Measurements from ENCODE around the gene TMEM120B.

The TMEM120B gene

DNA sequence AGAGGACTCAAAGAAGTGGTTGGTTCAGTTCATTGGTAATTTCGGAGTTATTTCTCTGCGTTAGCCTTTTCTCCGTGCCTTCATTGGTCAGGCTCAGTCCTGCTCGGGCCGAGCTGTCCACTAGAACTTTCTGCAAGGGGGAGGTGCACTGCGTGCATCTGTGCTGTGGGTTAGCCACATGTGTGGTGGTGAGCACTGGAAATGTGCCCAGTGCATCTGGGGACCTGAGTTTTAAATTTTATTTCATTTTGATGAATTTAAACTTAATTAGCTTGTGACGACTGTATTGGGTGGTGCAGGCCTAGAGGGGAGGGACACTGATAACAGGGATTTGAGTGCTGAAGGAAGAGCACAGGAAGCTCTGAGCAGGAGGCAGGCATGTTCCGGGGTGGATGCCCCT, 115.8 kb downstream of the TMEM120B start:
- TF ChIP-seq, protein P1, sequence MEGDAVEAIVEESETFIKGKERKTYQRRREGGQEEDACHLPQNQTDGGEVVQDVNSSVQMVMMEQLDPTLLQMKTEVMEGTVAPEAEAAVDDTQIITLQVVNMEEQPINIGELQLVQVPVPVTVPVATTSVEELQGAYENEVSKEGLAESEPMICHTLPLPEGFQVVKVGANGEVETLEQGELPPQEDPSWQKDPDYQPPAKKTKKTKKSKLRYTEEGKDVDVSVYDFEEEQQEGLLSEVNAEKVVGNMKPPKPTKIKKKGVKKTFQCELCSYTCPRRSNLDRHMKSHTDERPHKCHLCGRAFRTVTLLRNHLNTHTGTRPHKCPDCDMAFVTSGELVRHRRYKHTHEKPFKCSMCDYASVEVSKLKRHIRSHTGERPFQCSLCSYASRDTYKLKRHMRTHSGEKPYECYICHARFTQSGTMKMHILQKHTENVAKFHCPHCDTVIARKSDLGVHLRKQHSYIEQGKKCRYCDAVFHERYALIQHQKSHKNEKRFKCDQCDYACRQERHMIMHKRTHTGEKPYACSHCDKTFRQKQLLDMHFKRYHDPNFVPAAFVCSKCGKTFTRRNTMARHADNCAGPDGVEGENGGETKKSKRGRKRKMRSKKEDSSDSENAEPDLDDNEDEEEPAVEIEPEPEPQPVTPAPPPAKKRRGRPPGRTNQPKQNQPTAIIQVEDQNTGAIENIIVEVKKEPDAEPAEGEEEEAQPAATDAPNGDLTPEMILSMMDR (IDR thresholded peaks at IDR 0.05) = no peak
- no peak for TF ChIP-seq ZFX (IDR thresholded peaks at IDR 0.05; ENCODE audit: borderline replicate concordance)
- no peak overlapping the region for H3K27ac ChIP-seq

DNA sequence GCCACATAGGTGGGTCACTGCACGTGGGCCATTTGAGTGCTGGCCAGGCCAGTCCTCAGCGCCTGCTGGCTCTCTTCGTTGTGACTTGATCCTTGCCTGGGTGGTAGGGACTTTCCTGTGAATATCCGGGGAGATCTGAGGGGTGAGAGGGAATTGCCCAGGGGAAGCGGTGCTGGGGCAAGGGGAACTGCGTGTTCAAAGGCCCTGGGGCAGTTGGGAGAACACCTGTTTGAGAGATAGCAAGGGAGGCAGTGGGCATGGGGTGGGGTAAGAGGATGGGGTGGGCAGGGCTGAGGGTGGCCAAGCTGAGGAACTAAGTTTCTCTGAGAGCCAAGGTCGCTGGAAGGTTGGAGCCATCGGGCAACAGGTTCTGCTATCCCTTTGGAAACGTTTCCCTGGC, 116.3 kb downstream of the TMEM120B start:
- H3K27ac ChIP-seq = peak overlapping the region; percentile 31; the same call in 1 of the 2 replicates
- TF ChIP-seq ZFX (IDR thresholded peaks at IDR 0.05; ENCODE audit: borderline replicate concordance) = no peak
- TF ChIP-seq, protein P1 (IDR thresholded peaks at IDR 0.05) = no peak

DNA sequence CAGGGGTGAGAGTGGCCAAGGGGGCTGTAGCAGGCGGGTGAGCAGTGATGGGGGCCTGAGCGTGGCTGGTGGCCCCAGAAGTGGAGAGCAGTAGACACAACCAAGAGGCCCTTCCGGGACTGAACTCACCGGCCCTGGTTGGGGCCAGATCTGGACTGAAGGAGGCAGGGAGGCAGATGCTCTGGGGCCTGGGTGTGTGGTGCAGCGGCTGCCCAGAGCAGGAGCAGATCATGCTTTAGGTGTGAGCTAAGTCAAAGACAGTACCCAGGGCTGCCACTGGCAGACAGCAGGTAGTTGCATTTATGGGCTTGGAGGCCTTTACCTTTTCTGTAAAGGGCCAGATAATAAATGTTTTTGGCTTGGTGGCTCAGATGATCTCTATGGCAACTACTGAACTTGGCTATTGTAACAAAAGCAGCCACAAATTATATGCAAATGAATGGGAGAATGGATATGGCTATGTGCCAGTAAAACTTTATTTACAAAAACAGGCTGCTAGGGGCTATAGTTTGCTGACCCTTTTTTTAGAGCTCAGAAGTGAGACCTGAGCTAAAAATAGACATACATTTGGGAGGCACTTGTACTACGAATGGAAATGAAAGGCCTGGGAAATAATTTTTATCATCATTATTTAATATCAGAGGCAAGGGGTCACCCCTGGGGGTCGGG, 116.8 kb downstream of the TMEM120B start:
- peak overlapping the region; percentile 31; the same call in 1 of the 2 replicates for H3K27ac ChIP-seq
- TF ChIP-seq, protein P1 (IDR thresholded peaks at IDR 0.05) = no peak
- TF ChIP-seq ZFX (IDR thresholded peaks at IDR 0.05; ENCODE audit: borderline replicate concordance) = no peak

DNA sequence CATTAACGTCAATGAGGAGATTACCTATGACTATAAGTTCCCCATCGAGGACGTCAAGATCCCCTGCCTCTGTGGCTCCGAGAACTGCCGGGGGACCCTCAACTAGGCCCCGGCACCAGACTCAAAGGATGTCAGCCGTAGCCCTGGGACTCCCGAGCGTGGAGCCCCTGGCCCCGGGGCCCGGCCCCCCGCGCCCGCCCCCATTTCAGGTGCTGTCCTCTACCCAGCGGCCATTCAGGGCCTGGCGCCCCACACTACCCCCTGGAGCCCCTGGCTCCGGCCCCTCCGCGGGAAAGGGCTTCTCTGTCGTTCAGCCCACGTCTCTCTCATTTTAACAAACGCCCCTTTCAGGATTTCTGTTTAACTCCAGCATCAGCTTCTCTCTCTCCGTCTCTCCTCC, 117.6 kb downstream of the TMEM120B start:
- no peak for TF ChIP-seq ZFX (IDR thresholded peaks at IDR 0.05; ENCODE audit: borderline replicate concordance)
- TF ChIP-seq, protein P1 (IDR thresholded peaks at IDR 0.05) = no peak
- peak overlapping the region; percentile 25; the same call in 1 of the 2 replicates for H3K27ac ChIP-seq

DNA sequence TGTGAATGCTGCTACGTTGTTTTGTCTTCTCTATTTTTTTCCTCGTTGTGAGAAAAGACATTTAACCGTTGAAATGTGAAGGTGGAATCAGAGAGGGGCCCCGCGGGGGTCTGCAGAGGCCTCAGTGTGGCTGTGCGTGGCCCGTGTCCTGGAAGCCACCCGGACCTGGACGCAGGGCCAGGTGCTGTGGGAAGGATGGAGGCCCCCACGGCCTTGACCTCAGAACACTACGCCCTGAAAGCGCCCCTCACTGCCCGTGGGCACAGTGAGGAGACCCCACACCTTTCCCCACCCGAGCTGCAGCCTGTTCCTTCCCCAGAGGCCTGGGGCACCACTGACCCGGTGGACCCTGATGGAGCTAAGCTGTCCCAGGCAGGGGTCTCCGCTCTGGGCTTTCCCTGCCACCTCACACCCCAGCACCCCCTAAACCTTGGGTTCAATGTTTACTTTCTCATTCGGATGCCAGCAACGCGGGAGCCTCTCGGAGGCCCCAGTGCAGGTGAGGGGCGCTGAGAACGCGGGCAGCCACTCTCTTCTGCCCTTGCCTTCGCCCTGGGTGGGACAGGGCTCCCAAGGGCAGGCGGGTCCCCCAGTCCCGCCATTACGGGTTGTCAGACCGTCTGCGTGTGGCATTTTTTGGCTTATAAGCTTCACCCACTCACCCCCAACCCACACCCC, 118.2 kb downstream of the TMEM120B start:
- peak overlapping the region; percentile 25; the same call in 1 of the 2 replicates for H3K27ac ChIP-seq
- TF ChIP-seq ZFX (IDR thresholded peaks at IDR 0.05; ENCODE audit: borderline replicate concordance) = no peak
- TF ChIP-seq, protein P1 (IDR thresholded peaks at IDR 0.05) = no peak

Data from 22Rv1 (cell line).